H1 (cell line): ENCODE measurements around the gene CDC42EP2. TPM values are rescaled to one million over a fixed set of nuclear protein-coding genes. Genes with fewer than 3 reads are reported as not detected.

Source experiments
- CTCF ChIA-PET: fragments of 300-600 bp; sonication (Branson Sonifier 250); formaldehyde crosslinking; loops from one replicate; lab custom pipeline; 2021; ENCODE audit not compliant: partially characterized antibody; lab: Charles Lee
- POLR2A ChIA-PET: fragments of 300-600 bp; sonication (Branson Sonifier 250); formaldehyde crosslinking; loops from one replicate; lab custom pipeline; 2021; ENCODE audit warnings: inconsistent platforms; ENCODE audit not compliant: partially characterized antibody; lab: Charles Lee
- DNase-seq, 2 experiments: peaks; one replicate each; pipeline versions ENCODE4 v3.0.0 to v3.0.0-alpha.2; 2010 to 2022; ENCODE audit warnings: low spot score in 2 of 2, low read depth in 1 of 2, mixed read lengths in 1 of 2
- FAIRE-seq: peaks from 2 replicates; lab custom pipeline; 2011; peaks lifted over from hg19 to GRCh38; lab: Jason Lieb, UNC
- H2AFZ ChIP-seq: 2 replicates; pipeline ENCODE4 v1.8.1; 2012; ENCODE audit warnings: low read length, inconsistent platforms
- H2AK5ac ChIP-seq: 2 replicates; pipeline ENCODE4 v1.6.1; 2013; ENCODE audit warnings: low read depth, low read length
- H2BK120ac ChIP-seq: replicated peaks from 2 replicates; pipeline ENCODE3; 2013; ENCODE audit warnings: low read depth, low read length, inconsistent platforms
- H2BK12ac ChIP-seq: 2 replicates; pipeline ENCODE4 v1.6.1; 2013; ENCODE audit warnings: low read depth, low read length
- H2BK15ac ChIP-seq: 2 replicates; pipeline ENCODE4 v1.6.1; 2013; ENCODE audit warnings: low read length
- H2BK20ac ChIP-seq: 2 replicates; pipeline ENCODE4 v1.6.1; 2013; ENCODE audit warnings: low read length
- H2BK5ac ChIP-seq: 2 replicates; pipeline ENCODE4 v1.6.1; 2013; ENCODE audit warnings: low read depth, low read length
- H3K14ac ChIP-seq: 2 replicates; pipeline ENCODE4 v1.6.1; 2013; ENCODE audit warnings: inconsistent platforms; ENCODE audit not compliant: insufficient read length
- H3K18ac ChIP-seq: 2 replicates; pipeline ENCODE4 v1.6.1; 2013; ENCODE audit warnings: low read length; ENCODE audit errors: extremely low read depth
- H3K23ac ChIP-seq: 2 replicates; pipeline ENCODE4 v1.6.1; 2013; ENCODE audit warnings: inconsistent platforms; ENCODE audit not compliant: insufficient read length
- H3K23me2 ChIP-seq: 2 replicates; pipeline ENCODE4 v1.6.1; 2013; ENCODE audit warnings: low read depth, low read length
- H3K27ac ChIP-seq: 2 replicates; pipeline ENCODE4 v1.6.1; 2011; ENCODE audit warnings: low read depth, low read length, inconsistent platforms
- H3K27me3 ChIP-seq, 4 experiments: replicated peaks in 1 of 4; 1 replicate in 1 of 4; 2 replicates in 3 of 4; pipeline versions ENCODE4 v1.6.1 to v1.8.1; 2011 to 2013; ENCODE audit warnings: low read length in 3 of 4, mild to moderate bottlenecking in 3 of 4, inconsistent platforms in 2 of 4, mixed read lengths in 2 of 4, moderate library complexity in 1 of 4; ENCODE audit not compliant: control insufficient read depth in 3 of 4, insufficient read depth in 3 of 4; ENCODE audit errors: extremely low read depth in 1 of 4
- H3K36me3 ChIP-seq, 4 experiments: 2 replicates each; pipeline versions ENCODE4 v1.6.1 to v1.8.1; 2011 to 2013; ENCODE audit warnings: mild to moderate bottlenecking in 4 of 4, low read length in 3 of 4, moderate library complexity in 2 of 4, control low read depth in 1 of 4, inconsistent platforms in 1 of 4; ENCODE audit not compliant: insufficient read depth in 4 of 4, control insufficient read depth in 2 of 4
- H3K4ac ChIP-seq: replicated peaks from 2 replicates; pipeline ENCODE3; 2013; ENCODE audit warnings: low read length, low read depth, mixed read lengths, inconsistent platforms; ENCODE audit not compliant: insufficient read length
- H3K4me1 ChIP-seq, 4 experiments: replicated peaks in 1 of 4; 1 replicate in 1 of 4; 2 replicates in 3 of 4; pipeline versions ENCODE4 v1.6.1 to v1.8.1; 2011 to 2013; ENCODE audit warnings: low read length in 3 of 4, inconsistent platforms in 2 of 4, mixed read lengths in 1 of 4; ENCODE audit not compliant: insufficient read depth in 4 of 4, control insufficient read depth in 3 of 4
- H3K4me2 ChIP-seq, 2 experiments: 2 replicates each; pipeline versions ENCODE4 v1.6.1 to v1.8.1; 2011 to 2013; ENCODE audit warnings: low read depth in 2 of 2, low read length in 2 of 2, control low read depth in 1 of 2, inconsistent platforms in 1 of 2, mild to moderate bottlenecking in 1 of 2; ENCODE audit not compliant: insufficient read depth in 1 of 2
- H3K4me3 ChIP-seq, 4 experiments: fragments of 200-600, 300-600 bp in 1 of 4; sonication (generic), shearing (Covaris generic), sonication (Bioruptor Twin) in 1 of 4; 2 replicates each; pipeline versions ENCODE4 v1.5.1 to v1.8.1; 2011 to 2016; ENCODE audit warnings: low read length in 4 of 4, low read depth in 3 of 4, control low read depth in 2 of 4, inconsistent platforms in 2 of 4, mild to moderate bottlenecking in 2 of 4, mixed read lengths in 1 of 4, moderate library complexity in 1 of 4; ENCODE audit not compliant: insufficient read depth in 2 of 4; ENCODE audit errors: extremely low read depth in 1 of 4
- H3K56ac ChIP-seq: replicated peaks from 2 replicates; pipeline ENCODE3; 2013; ENCODE audit warnings: low read depth, mild to moderate bottlenecking, mixed read lengths, low read length, inconsistent platforms; ENCODE audit not compliant: insufficient read length
- H3K79me1 ChIP-seq: 2 replicates; pipeline ENCODE4 v1.6.1; 2013; ENCODE audit warnings: low read depth, low read length, control low read depth
- H3K79me2 ChIP-seq, 2 experiments: 2 replicates each; pipeline versions ENCODE4 v1.6.1 to v1.8.1; 2012 to 2013; ENCODE audit warnings: low read length in 2 of 2, mild to moderate bottlenecking in 2 of 2, inconsistent platforms in 1 of 2; ENCODE audit not compliant: insufficient read depth in 2 of 2, control insufficient read depth in 1 of 2
- H3K9ac ChIP-seq, 4 experiments: replicated peaks in 1 of 4; 1 replicate in 1 of 4; 2 replicates in 3 of 4; pipeline versions ENCODE4 v1.6.1 to v1.8.1; 2011 to 2013; ENCODE audit warnings: low read depth in 3 of 4, low read length in 3 of 4, control low read depth in 2 of 4, mild to moderate bottlenecking in 2 of 4, moderate library complexity in 2 of 4, inconsistent platforms in 1 of 4; ENCODE audit errors: extremely low read depth in 1 of 4
- H3K9me3 ChIP-seq, 2 experiments: 2 replicates each; pipeline versions ENCODE4 v1.6.1 to v1.8.1; 2012 to 2013; ENCODE audit warnings: mild to moderate bottlenecking in 2 of 2, moderate library complexity in 2 of 2, control low read depth in 1 of 2, inconsistent platforms in 1 of 2, low read depth in 1 of 2, low read length in 1 of 2, mixed read lengths in 1 of 2; ENCODE audit not compliant: insufficient read depth in 2 of 2
- H4K20me1 ChIP-seq, 2 experiments: replicated peaks in 1 of 2; 2 replicates each; pipeline versions ENCODE3 to v1.8.1; 2011 to 2013; ENCODE audit warnings: inconsistent platforms in 2 of 2, low read length in 2 of 2, mild to moderate bottlenecking in 1 of 2; ENCODE audit not compliant: insufficient read depth in 2 of 2, control insufficient read depth in 1 of 2
- H4K5ac ChIP-seq: 2 replicates; pipeline ENCODE4 v1.6.1; 2013; ENCODE audit warnings: low read length, low read depth, mixed read lengths, inconsistent platforms; ENCODE audit not compliant: insufficient read length
- H4K8ac ChIP-seq: 2 replicates; pipeline ENCODE4 v1.8.0; 2013; ENCODE audit warnings: mild to moderate bottlenecking, moderate library complexity, low read length, inconsistent platforms; ENCODE audit not compliant: insufficient read depth; ENCODE audit errors: extremely low read depth
- H4K91ac ChIP-seq: replicated peaks from 2 replicates; pipeline ENCODE3; 2013; ENCODE audit warnings: low read length, mixed read lengths, inconsistent platforms; ENCODE audit not compliant: insufficient read length
- EP300 ChIP-seq, 2 experiments: IDR thresholded peaks; 1 replicate in 1 of 2; 2 replicates in 1 of 2; pipeline ENCODE4 v1.6.1; 2011 to 2012; ENCODE audit warnings: low read depth in 2 of 2, low read length in 2 of 2, mild to moderate bottlenecking in 2 of 2, borderline replicate concordance in 1 of 2, inconsistent platforms in 1 of 2, moderate library complexity in 1 of 2
- GTF2F1 ChIP-seq: IDR thresholded peaks from 2 replicates; pipeline ENCODE4 v1.6.1; 2012; ENCODE audit warnings: low read depth, low read length, improper control_type of control experiment, borderline replicate concordance
- RFX5 ChIP-seq: IDR thresholded peaks from 2 replicates; pipeline ENCODE4 v1.6.1; 2011; ENCODE audit warnings: low read depth, low read length, improper control_type of control experiment, borderline replicate concordance
- WGBS, 2 experiments: shearing (Covaris generic) in 1 of 2; methylation state at CpG; one replicate each; pipeline versions ENCODE4 v1.1.6 to v1.1.7; 2013 to 2015; ENCODE audit warnings: low lambda C conversion rate in 2 of 2, mixed read lengths in 2 of 2, inconsistent platforms in 1 of 2, low coverage in 1 of 2, missing lambda C conversion rate in 1 of 2; ENCODE audit not compliant: insufficient replicate concordance in 2 of 2, insufficient coverage in 1 of 2, insufficient read length in 1 of 2; ENCODE audit errors: extremely low coverage in 1 of 2, missing lambda C conversion rate in 1 of 2; 5-methylcytosine and 5-hydroxymethylcytosine counted together
- polyA plus RNA-seq, 7 experiments: library from polyadenylated mRNA; depleted of rRNA in 3 of 7; stranded (reverse) in 5 of 7; unstranded in 2 of 7; fragments of >200 nt in 5 of 7; fragments of 200-250 nt in 2 of 7; gene quantifications; 1 replicate in 5 of 7; 2 replicates in 1 of 7; 4 replicates in 1 of 7; pipeline versions ENCODE4 v1.2.1 to v1.2.3, GENCODE V29; 2011 to 2013; ENCODE audit warnings: missing spikeins in 2 of 7, mixed read lengths in 2 of 7
- total RNA-seq: library from RNA; stranded (reverse); fragmentation: NEBNext Ultra II Directional; extraction: Animal tissue kit (Norgen Biotek cat#: 25700); gene quantifications from 2 replicates; pipeline ENCODE4 v1.2.1, GENCODE V29; 2021

Gene CDC42EP2
- total and polyA plus RNA-seq, 2 of the 8 experiments (the other 6 are each of a cell fraction or from before 2014, with no cell fraction given), result 11.8 to 13.3 TPM

DNA sequence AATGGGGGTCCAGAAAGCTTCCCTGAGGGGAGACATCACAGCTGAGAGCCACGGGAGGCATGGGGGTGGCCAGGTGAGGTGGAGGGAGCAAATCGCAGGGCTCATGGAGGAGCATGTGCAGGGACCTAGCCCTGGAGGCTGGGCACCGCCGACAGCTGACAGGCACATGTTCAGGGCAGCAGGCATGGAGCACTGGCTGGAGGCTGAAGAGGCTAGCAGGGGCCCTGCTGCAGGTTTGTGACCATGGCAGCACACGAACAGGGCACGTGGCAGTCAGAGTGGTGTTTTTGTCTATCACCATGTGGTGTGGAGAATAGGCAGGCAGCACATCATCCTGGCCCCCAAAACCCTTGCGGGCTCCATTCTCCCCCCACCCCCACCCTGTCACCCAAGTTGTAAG lies 10.1 kb upstream of the CDC42EP2 start:
- Histone ChIP-seq H3K79me1 (no peaks in the 10 kb centered on the region), H2BK120ac (no peak overlapping the region), H3K4me3 (no peak overlapping the region), H2BK15ac (no peak overlapping the region), H3K9me3 (no peaks in the 10 kb centered on the region), H2AFZ (no peak overlapping the region), H2BK12ac (no peak overlapping the region), H3K23ac (no peak overlapping the region), H4K5ac (no peak overlapping the region), H4K8ac (no peak overlapping the region), H3K36me3 (peaks cover 0 to 4% (median 0%) of the 10 kb centered on the region in 4 experiments; a peak in 2 of 8 replicates), H3K4me2 (no peak overlapping the region), H3K18ac (no peak overlapping the region), H3K56ac (no peak overlapping the region), H4K91ac (no peak overlapping the region), H3K79me2 (no peaks in the 10 kb centered on the region), H3K4me1 (peaks cover 0 to 12% (median 9%) of the 10 kb centered on the region in 4 experiments; a peak in 6 of 7 replicates), H3K23me2 (peaks cover 3% of the 10 kb centered on the region; the same call in 1 of the 2 replicates), H2BK5ac (no peak overlapping the region; the same call in 1 of the 2 replicates), H3K9ac (no peak overlapping the region; a peak in 1 of 7 replicates), H3K27ac (no peak overlapping the region), H3K4ac (no peak overlapping the region), H2AK5ac (no peak overlapping the region), H4K20me1 (peaks cover 0 to 6% of the 10 kb centered on the region in 2 experiments), H2BK20ac (no peak overlapping the region), H3K27me3 (peaks cover 0 to 2% (median 0%) of the 10 kb centered on the region in 4 experiments; a peak in 3 of 7 replicates), H3K14ac (no peak overlapping the region)
- 83% methylated on average over 4 of the region's 7 CpGs; no CpG with 5 or more reads in 1 of the 2 experiments for WGBS, 2 experiments
- FAIRE-seq (no peak), DNase-seq (no peak)
- CTCF ChIA-PET, result interaction anchor here (0.6 to 52.8 kb wide), 5 partner anchors 10 to 483 kb away, joined by 3 to 1179 read pairs (median 5); partner anchors contain the start of genes CDC42EP2 and DPF2
- POLR2A ChIA-PET, result interaction anchor here (1.5 to 10.4 kb wide), 2 partner anchors 10 to 18 kb away, joined by 4 to 99 read pairs; partner anchors contain the start of gene CDC42EP2
- TF ChIP-seq GTF2F1 (no peak), EP300 (IDR thresholded peaks at IDR 0.05; ENCODE audit: borderline replicate concordance in 1 of 2, low read depth in 2 of 2, low read length in 2 of 2) (no peak), RFX5 (no peak)
